HepG2 (cell line): ENCODE results near the gene SF3B2. TPM values are rescaled to one million over a fixed set of nuclear protein-coding genes. Genes with fewer than 3 reads are reported as not detected.

Experiments
- BHLHE40 ChIP-seq: IDR thresholded peaks from 2 replicates; pipeline ENCODE4 v1.6.1; 2011; ENCODE audit warnings: low read length, improper control_type of control experiment
- GATAD2A ChIP-seq: IDR thresholded peaks from 2 replicates; pipeline ENCODE4 v1.6.1; 2016
- GMEB1 ChIP-seq: sonication (generic); formaldehyde crosslinking; IDR thresholded peaks from 2 replicates; pipeline ENCODE4 v1.5.1; 2020; ENCODE audit warnings: missing genetic modification reagents, mild to moderate bottlenecking, borderline replicate concordance
- HNF4G ChIP-seq, 2 experiments: sonication (generic) in 1 of 2; formaldehyde crosslinking in 1 of 2; IDR thresholded peaks; 2 replicates each; pipeline versions ENCODE4 v1.4.0 to v1.6.1; 2011 to 2020; ENCODE audit warnings: borderline replicate concordance in 2 of 2, low read depth in 2 of 2, mild to moderate bottlenecking in 2 of 2, low read length in 1 of 2, missing genetic modification reagents in 1 of 2, moderate library complexity in 1 of 2
- HNRNPK ChIP-seq: fragments of 200-400 bp; formaldehyde crosslinking; IDR thresholded peaks from 2 replicates; pipeline ENCODE4 v1.6.1; 2018; ENCODE audit warnings: low read length, low read depth, moderate library complexity, mild to moderate bottlenecking; ENCODE audit not compliant: poor library complexity, severe bottlenecking
- NONO ChIP-seq, 2 experiments: fragments of 450-650 bp in 1 of 2; sonication (generic) in 1 of 2; formaldehyde crosslinking in 1 of 2; IDR thresholded peaks in 1 of 2; conservative IDR thresholded peaks in 1 of 2; 2 replicates each; pipeline versions ENCODE4 v1.6.1 to v1.8.0; 2017 to 2022; ENCODE audit warnings: mild to moderate bottlenecking in 1 of 2, missing genetic modification reagents in 1 of 2, moderate library complexity in 1 of 2
- PRDM4 ChIP-seq: sonication (generic); formaldehyde crosslinking; IDR thresholded peaks from 2 replicates; pipeline ENCODE4 v1.9.0; 2021; ENCODE audit warnings: missing genetic modification reagents, borderline replicate concordance
- RELA ChIP-seq: sonication (generic); formaldehyde crosslinking; IDR thresholded peaks from 2 replicates; pipeline ENCODE4 v1.4.0; 2020; ENCODE audit warnings: missing genetic modification reagents
- SOX13 ChIP-seq, 3 experiments: fragments of 450-650 bp in 1 of 3; sonication (generic) in 1 of 3; formaldehyde crosslinking in 1 of 3; IDR thresholded peaks in 2 of 3; conservative IDR thresholded peaks in 1 of 3; 2 replicates each; pipeline versions ENCODE4 v1.5.0 to v1.6.1; 2016 to 2020; ENCODE audit warnings: antibody characterized with exemption in 1 of 3, mild to moderate bottlenecking in 1 of 3, missing compliant biosample characterization in 1 of 3, missing genetic modification reagents in 1 of 3, moderate library complexity in 1 of 3
- SP5 ChIP-seq: IDR thresholded peaks from 2 replicates; pipeline ENCODE4 v1.6.1; 2016; ENCODE audit warnings: low read depth, borderline replicate concordance
- ZFP62 ChIP-seq: sonication (generic); formaldehyde crosslinking; IDR thresholded peaks from 2 replicates; pipeline ENCODE4 v1.4.0; 2020; ENCODE audit warnings: missing genetic modification reagents
- ZNF407 ChIP-seq: sonication (generic); formaldehyde crosslinking; IDR thresholded peaks from one replicate; pipeline ENCODE4 v1.5.1; 2020; ENCODE audit warnings: mild to moderate bottlenecking, missing genetic modification reagents; ENCODE audit errors: not compliant biosample characterization
- ZNF724P ChIP-seq: sonication (generic); formaldehyde crosslinking; IDR thresholded peaks from 2 replicates; pipeline ENCODE4 v1.8.0; 2022; ENCODE audit warnings: missing genetic modification reagents, borderline replicate concordance
- polyA plus RNA-seq, 8 experiments: library from polyadenylated mRNA; depleted of rRNA in 3 of 8; stranded (reverse) in 7 of 8; unstranded in 1 of 8; fragments of >200 nt; fragmentation: Illumina TruSeq in 4 of 8; extraction: Trizol in 4 of 8; gene quantifications; 2 replicates each; pipeline versions ENCODE4 v1.2.1 to v1.2.3, GENCODE V29; 2011 to 2016; ENCODE audit warnings: low read depth in 4 of 8, missing spikeins in 1 of 8, mixed read lengths in 1 of 8; ENCODE audit not compliant: insufficient read depth in 1 of 8
- total RNA-seq, 5 experiments: library from RNA; depleted of rRNA; stranded (reverse); fragments of >200 nt; fragmentation: Illumina TruSeq; extraction: Trizol; gene quantifications; 2 replicates each; pipeline ENCODE4 v1.2.3, GENCODE V29; 2016; ENCODE audit warnings: low read depth in 1 of 5
- TF ChIP-seq, protein P1 (sequence below): sonication (generic); IDR thresholded peaks from 2 replicates; pipeline ENCODE4 v1.6.1; 2016; ENCODE audit warnings: low read depth, borderline replicate concordance

The SF3B2 gene
- total and polyA plus RNA-seq, 2 of the 13 experiments (the other 11 are each of a cell fraction or from before 2014, with no cell fraction given): 70.4 to 153 TPM

GRCh38 chr11:66045177-66045639 lies 7.0 kb upstream of the SF3B2 start (continued):
- TF ChIP-seq ZNF407 (CRISPR knock-in tag) (no peak), HNF4G (IDR thresholded peaks at IDR 0.05; ENCODE audit: borderline replicate concordance, low read depth, low read length) (no peak), HNF4G (CRISPR knock-in tag; IDR thresholded peaks at IDR 0.05; ENCODE audit: borderline replicate concordance, low read depth) (no peak), PRDM4 (CRISPR knock-in tag) (no peak), SOX13 (IDR thresholded peaks at IDR 0.05) (no peak), SOX13 (CRISPR knock-in tag; conservative IDR thresholded peaks at IDR 0.05 in 1 of 2, IDR thresholded peaks at IDR 0.05 in 1 of 2) (0 out of 4 replicates have a peak, but pooled peaks of 1 of the 2 experiments have one; percentile 18), BHLHE40 (no peak), GMEB1 (CRISPR knock-in tag) (no peak), SP5 (CRISPR knock-in tag) (peak; percentile 76), RELA (CRISPR knock-in tag) (no peak), HNRNPK (no peak), NONO (IDR thresholded peaks at IDR 0.05) (no peak), NONO (CRISPR knock-in tag; conservative IDR thresholded peaks at IDR 0.05) (0 out of 2 replicates have a peak, but pooled peaks have one; percentile 16), ZFP62 (CRISPR knock-in tag) (no peak), GATAD2A (peak; percentile 40; the same call in 1 of the 2 replicates), ZNF724P (CRISPR knock-in tag) (no peak)
- TF ChIP-seq, protein P1, sequence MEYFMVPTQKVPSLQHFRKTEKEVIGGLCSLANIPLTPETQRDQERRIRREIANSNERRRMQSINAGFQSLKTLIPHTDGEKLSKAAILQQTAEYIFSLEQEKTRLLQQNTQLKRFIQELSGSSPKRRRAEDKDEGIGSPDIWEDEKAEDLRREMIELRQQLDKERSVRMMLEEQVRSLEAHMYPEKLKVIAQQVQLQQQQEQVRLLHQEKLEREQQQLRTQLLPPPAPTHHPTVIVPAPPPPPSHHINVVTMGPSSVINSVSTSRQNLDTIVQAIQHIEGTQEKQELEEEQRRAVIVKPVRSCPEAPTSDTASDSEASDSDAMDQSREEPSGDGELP: peak; percentile 89
